ENCODE data around the gene RANGRF.

RANGRF gene

GRCh38 chr17:8274816-8275215 lies 13.7 kb upstream of the RANGRF start:
- no peak for DNase-seq

GRCh38 chr17:8275421-8276290 lies 12.8 kb upstream of the RANGRF start:
- DNase-seq: no peak

- no peak for DNase-seq
Measured at GRCh38 chr17:8277317-8277716, 11.2 kb upstream of the RANGRF start.

- no peak for DNase-seq
Measured at GRCh38 chr17:8282345-8282744, 6.1 kb upstream of the RANGRF start.

GRCh38 chr17:8283356-8283755 lies 5.1 kb upstream of the RANGRF start:
- DNase-seq: no peak

GRCh38 chr17:8284126-8284525 lies 4.3 kb upstream of the RANGRF start:
- no peak for DNase-seq

- DNase-seq: peak in 1 of 2 donors; percentile 24
Measured at GRCh38 chr17:8285270-8286181, 2.9 kb upstream of the RANGRF start.

GRCh38 chr17:8287651-8288335 lies 677 bp upstream of the RANGRF start:
- DNase-seq: no peak

- DNase-seq: no peak
Measured at GRCh38 chr17:8289103-8289397, 580 bp downstream of the RANGRF start.

GRCh38 chr17:8290043-8290442 lies 1.6 kb downstream of the RANGRF start:
- no peak for DNase-seq

- DNase-seq: no peak
Measured at GRCh38 chr17:8292639-8293395, 4.3 kb downstream of the RANGRF start.

GRCh38 chr17:8294361-8294760 lies 5.9 kb downstream of the RANGRF start:
- no peak for DNase-seq

- no peak for DNase-seq
Measured at GRCh38 chr17:8294814-8295316, 6.4 kb downstream of the RANGRF start.

- DNase-seq: no peak
Measured at GRCh38 chr17:8300226-8300625, 11.8 kb downstream of the RANGRF start.

GRCh38 chr17:8300627-8301242 lies 12.3 kb downstream of the RANGRF start:
- peak; percentile 6 to 53 for DNase-seq

- DNase-seq: no peak
Measured at GRCh38 chr17:8310601-8311123, 22.2 kb downstream of the RANGRF start.

GRCh38 chr17:8311131-8311790 lies 22.8 kb downstream of the RANGRF start:
- no peak for DNase-seq

- no peak for DNase-seq
Measured at GRCh38 chr17:8312251-8312650, 23.8 kb downstream of the RANGRF start.

GRCh38 chr17:8312726-8313600 lies 24.5 kb downstream of the RANGRF start:
- DNase-seq: no peak
